Prostate gland (tissue), 2 donors: Measurements from ENCODE around the gene DNM2. TPM values are rescaled to one million over a fixed set of nuclear protein-coding genes. Genes with fewer than 3 reads are reported as not detected.
A peak's percentile ranks its signal among the peaks of the same experiment; 100 is the strongest.

ENCODE experiments used
- DNase-seq: peaks from one replicate; pipeline ENCODE4 v3.0.0-alpha.2; 2019; ENCODE audit warnings: low spot score
- H3K27ac ChIP-seq, 2 donors: fragments of 200-600 bp; sonication (generic); 2 replicates each; pipeline ENCODE4 v1.5.1; 2017 to 2019
- H3K27me3 ChIP-seq: fragments of 200-600 bp; sonication (generic); replicated peaks from 2 replicates; pipeline ENCODE4 v1.5.1; 2019; ENCODE audit not compliant: insufficient read depth
- H3K36me3 ChIP-seq, 2 donors: fragments of 200-600 bp; sonication (generic); 1 replicate in 1 of 2; 2 replicates in 1 of 2; pipeline versions ENCODE4 v1.5.1 to v1.8.1; 2017 to 2019
- H3K4me1 ChIP-seq: fragments of 200-600 bp; sonication (generic); replicated peaks from 2 replicates; pipeline ENCODE4 v1.5.1; 2019
- H3K4me3 ChIP-seq, 2 donors: fragments of 200-600 bp; sonication (generic); 2 replicates each; pipeline ENCODE4 v1.5.1; 2017 to 2019
- H3K9me3 ChIP-seq: fragments of 200-600 bp; sonication (generic); 2 replicates; pipeline ENCODE4 v1.5.1; 2017
- POLR2A ChIP-seq: fragments of 450-650 bp; IDR thresholded peaks from one replicate; pipeline ENCODE4 v1.6.1; 2016; ENCODE audit warnings: antibody characterized with exemption, mild to moderate bottlenecking
- POLR2AphosphoS5 ChIP-seq: sonication (generic); formaldehyde crosslinking; IDR thresholded peaks from one replicate; pipeline ENCODE4 v1.6.1; 2017; ENCODE audit warnings: antibody characterized with exemption
- WGBS: methylation state at CpG from one replicate; pipeline ENCODE4 v1.1.5; 2018; 5-methylcytosine and 5-hydroxymethylcytosine counted together
- intact Hi-C: fragments of 100-400 bp; cut with DNase I; formaldehyde crosslinking; loops from one replicate; pipeline ENCODE4 v1.14.2; 2022
- total RNA-seq, 2 donors: library from RNA; depleted of rRNA; stranded (reverse); fragments of >200 nt; gene quantifications; one replicate each; pipeline ENCODE4 v1.1.0, GENCODE V29; 2016
- TF ChIP-seq, protein P1 (sequence below), 4 experiments: fragments of 200-600 bp in 2 of 4; fragments of 450-650 bp in 2 of 4; sonication (generic) in 2 of 4; IDR thresholded peaks; 1 replicate in 3 of 4; 2 replicates in 1 of 4; pipeline ENCODE4 v1.5.1; 2016 to 2019; ENCODE audit warnings: antibody characterized with exemption in 4 of 4, mild to moderate bottlenecking in 2 of 4, moderate library complexity in 2 of 4

DNM2 gene
- total RNA-seq, 2 donors from 2014 or later, result 137 to 279 TPM

DNA sequence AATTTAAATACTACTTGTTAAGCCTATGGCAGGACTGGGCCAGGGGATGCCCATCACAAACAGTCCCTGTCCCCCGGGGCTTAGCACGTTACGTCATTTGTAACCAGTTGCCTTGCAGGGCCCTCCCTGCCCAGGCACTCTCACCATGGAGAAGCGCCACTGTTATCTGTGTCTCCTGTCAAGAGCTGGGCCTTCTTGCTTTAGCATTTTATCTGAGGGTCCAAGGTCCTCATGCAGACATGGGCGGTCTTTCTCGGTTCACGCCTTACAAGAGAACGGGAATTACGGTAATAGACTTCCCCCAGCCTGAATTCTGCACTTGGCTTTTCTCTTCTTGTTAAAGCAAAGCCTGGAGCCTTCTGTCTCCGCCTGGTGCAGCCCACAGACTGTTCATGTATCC lies 72.0 kb downstream of the DNM2 start:
- Histone ChIP-seq H3K36me3 (peaks cover 0 to 32% of the 10 kb centered on the region in 2 donors), H3K27ac (no peak overlapping the region), H3K27me3 (no peaks in the 10 kb centered on the region), H3K4me1 (no peaks in the 10 kb centered on the region), H3K9me3 (no peaks in the 10 kb centered on the region), H3K4me3 (no peak overlapping the region)
- intact Hi-C loops, result no loop called here
- 89% methylated on average over 10 of the region's 10 CpGs for WGBS
- no peak for DNase-seq
- no peak for TF ChIP-seq POLR2A
- TF ChIP-seq, protein P1, sequence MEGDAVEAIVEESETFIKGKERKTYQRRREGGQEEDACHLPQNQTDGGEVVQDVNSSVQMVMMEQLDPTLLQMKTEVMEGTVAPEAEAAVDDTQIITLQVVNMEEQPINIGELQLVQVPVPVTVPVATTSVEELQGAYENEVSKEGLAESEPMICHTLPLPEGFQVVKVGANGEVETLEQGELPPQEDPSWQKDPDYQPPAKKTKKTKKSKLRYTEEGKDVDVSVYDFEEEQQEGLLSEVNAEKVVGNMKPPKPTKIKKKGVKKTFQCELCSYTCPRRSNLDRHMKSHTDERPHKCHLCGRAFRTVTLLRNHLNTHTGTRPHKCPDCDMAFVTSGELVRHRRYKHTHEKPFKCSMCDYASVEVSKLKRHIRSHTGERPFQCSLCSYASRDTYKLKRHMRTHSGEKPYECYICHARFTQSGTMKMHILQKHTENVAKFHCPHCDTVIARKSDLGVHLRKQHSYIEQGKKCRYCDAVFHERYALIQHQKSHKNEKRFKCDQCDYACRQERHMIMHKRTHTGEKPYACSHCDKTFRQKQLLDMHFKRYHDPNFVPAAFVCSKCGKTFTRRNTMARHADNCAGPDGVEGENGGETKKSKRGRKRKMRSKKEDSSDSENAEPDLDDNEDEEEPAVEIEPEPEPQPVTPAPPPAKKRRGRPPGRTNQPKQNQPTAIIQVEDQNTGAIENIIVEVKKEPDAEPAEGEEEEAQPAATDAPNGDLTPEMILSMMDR (IDR thresholded peaks at IDR 0.05), result no peak
- no peak for TF ChIP-seq POLR2AphosphoS5

DNA sequence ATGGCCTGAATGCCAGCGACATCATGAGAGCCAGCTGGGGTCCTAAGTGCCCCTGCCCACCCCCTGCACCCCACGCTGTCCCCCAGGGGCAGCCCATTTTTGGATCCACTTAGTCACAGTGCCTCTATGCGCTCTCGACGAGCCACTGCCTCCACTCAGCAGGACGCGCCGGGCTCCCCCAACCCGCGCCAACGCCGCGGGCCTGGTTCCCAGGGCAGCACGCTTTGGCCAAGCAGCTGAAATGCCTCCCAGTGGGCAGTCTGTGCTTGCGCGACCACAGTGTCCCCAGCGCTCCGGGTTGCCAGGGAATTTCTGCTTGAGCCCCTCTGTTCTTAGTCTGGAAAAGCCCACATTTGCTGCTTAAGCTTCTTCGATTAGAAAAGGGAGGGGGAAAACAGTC lies 78.8 kb downstream of the DNM2 start:
- no peaks in the 10 kb centered on the region for H3K9me3 ChIP-seq
- H3K27ac ChIP-seq, result no peak overlapping the region
- 86% methylated on average over 19 of the region's 19 CpGs for WGBS
- intact Hi-C loops, result no loop called here
- no peaks in the 10 kb centered on the region for H3K4me1 ChIP-seq
- DNase-seq, result no peak
- no peak overlapping the region for H3K4me3 ChIP-seq
- TF ChIP-seq POLR2A (no peak), POLR2AphosphoS5 (no peak)
- TF ChIP-seq, protein P1 (IDR thresholded peaks at IDR 0.05), result no peak
- H3K36me3 ChIP-seq, result peaks cover 3 to 21% of the 10 kb centered on the region in 2 donors
- no peaks in the 10 kb centered on the region for H3K27me3 ChIP-seq

DNA sequence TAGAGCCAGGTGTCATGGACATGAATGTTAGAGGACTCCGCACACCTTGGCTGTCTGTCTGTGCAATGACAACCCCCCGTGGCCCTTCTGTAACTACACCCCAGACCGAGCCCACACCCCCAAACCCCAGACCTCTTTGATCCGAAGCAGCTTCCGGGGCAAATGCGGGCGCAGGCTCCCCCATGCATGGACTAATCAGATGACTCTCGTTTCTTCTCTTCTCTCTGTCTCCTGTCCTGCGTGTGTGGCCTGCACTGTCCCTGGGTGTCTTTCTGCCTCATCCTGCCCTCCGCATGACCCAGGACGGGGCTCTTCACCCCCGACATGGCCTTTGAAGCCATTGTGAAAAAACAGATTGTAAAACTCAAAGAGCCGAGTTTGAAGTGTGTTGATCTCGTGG lies 79.2 kb downstream of the DNM2 start:
- intact Hi-C loops, result no loop called here
- WGBS, result 76% methylated on average over 14 of the region's 14 CpGs
- H3K36me3 ChIP-seq, result peaks cover 3 to 21% of the 10 kb centered on the region in 2 donors

DNA sequence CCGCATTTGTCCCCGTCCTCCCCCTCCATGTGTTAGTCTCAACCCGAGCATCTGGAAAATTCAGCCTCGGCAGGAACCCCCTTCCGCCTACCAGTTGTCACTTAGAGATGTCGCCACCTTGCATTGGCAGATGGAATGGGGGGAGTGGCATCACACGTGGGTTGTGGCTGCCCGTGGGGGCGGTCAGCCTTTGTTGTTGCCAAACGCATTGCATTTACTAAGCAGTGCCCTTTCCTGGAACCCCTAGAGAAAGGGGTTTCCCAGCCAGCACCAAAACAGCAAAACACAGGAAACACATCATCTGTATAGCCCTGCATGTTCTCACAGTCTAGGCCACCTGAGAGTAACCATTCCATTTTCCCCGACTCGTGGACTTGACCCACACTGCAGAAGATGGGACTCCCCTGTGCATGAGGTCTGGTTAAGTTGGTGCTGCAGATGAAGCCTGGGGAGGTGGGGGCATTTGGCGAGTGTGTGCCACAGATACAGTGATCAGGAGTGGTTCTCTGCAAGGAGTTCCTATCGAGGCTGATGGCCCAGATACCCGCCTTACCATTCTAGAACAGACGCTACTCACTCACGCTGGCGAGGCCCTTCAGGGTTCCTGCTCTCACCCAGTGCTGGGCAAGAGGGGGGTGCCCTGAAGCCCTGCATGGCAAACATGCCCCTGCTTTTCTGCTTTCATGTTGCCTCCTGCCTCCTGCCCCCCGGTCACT lies 79.8 kb downstream of the DNM2 start:
- DNase-seq, result no peak
- 65% methylated on average over 17 of the region's 19 CpGs for WGBS
- Histone ChIP-seq H3K36me3 (peaks cover 6 to 21% of the 10 kb centered on the region in 2 donors), H3K27me3 (no peaks in the 10 kb centered on the region), H3K9me3 (no peaks in the 10 kb centered on the region), H3K27ac (peak overlapping the region in 1 of 2 donors; percentile 62), H3K4me3 (peak overlapping the region in 1 of 2 donors; percentile 10), H3K4me1 (no peaks in the 10 kb centered on the region)
- intact Hi-C loops, result no loop called here
- TF ChIP-seq POLR2AphosphoS5, result no peak
- TF ChIP-seq POLR2A, result no peak
- TF ChIP-seq, protein P1 (IDR thresholded peaks at IDR 0.05), result no peak

More for the DNA sequence above, 79.2 kb downstream of the DNM2 start:
- no peaks in the 10 kb centered on the region for H3K4me1 ChIP-seq
- no peak for DNase-seq
- no peaks in the 10 kb centered on the region for H3K9me3 ChIP-seq
- no peak overlapping the region for H3K27ac ChIP-seq
- no peak overlapping the region for H3K4me3 ChIP-seq
- no peaks in the 10 kb centered on the region for H3K27me3 ChIP-seq
- TF ChIP-seq POLR2AphosphoS5 (no peak), POLR2A (no peak)
- TF ChIP-seq, protein P1 (IDR thresholded peaks at IDR 0.05), result no peak

DNA sequence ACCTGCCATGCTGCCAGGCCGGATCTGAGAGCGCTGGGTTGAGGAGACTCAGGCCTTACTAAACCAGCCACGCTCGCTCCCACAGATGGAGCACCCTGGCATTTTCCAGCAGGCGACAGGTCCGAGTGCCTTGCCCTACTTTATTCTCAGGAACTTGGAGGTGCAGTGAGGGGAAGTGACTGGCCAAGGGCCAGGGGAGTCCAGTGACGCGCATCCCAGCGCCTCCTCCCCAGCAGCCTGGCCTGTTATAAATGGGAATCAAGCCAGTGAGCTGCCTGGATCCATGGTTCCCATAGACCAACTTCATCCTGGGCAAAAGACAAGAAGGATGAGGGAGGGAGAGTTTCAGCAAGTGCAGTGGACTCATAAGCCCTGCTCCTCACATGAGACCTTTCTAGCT lies 82.6 kb downstream of the DNM2 start:
- WGBS, result 51% methylated on average over 9 of the region's 9 CpGs
- peaks cover 11 to 20% of the 10 kb centered on the region in 2 donors for H3K36me3 ChIP-seq
- intact Hi-C loops, result no loop called here

More for the DNA sequence above, 82.6 kb downstream of the DNM2 start:
- H3K27me3 ChIP-seq, result no peaks in the 10 kb centered on the region
- H3K4me3 ChIP-seq, result no peak overlapping the region
- no peak overlapping the region for H3K27ac ChIP-seq
- no peaks in the 10 kb centered on the region for H3K9me3 ChIP-seq
- TF ChIP-seq, protein P1 (IDR thresholded peaks at IDR 0.05), result no peak
- no peak for TF ChIP-seq POLR2A
- TF ChIP-seq POLR2AphosphoS5, result no peak
- no peaks in the 10 kb centered on the region for H3K4me1 ChIP-seq
- no peak for DNase-seq
